ENCODE measurements around the gene SETD4.

DNA sequence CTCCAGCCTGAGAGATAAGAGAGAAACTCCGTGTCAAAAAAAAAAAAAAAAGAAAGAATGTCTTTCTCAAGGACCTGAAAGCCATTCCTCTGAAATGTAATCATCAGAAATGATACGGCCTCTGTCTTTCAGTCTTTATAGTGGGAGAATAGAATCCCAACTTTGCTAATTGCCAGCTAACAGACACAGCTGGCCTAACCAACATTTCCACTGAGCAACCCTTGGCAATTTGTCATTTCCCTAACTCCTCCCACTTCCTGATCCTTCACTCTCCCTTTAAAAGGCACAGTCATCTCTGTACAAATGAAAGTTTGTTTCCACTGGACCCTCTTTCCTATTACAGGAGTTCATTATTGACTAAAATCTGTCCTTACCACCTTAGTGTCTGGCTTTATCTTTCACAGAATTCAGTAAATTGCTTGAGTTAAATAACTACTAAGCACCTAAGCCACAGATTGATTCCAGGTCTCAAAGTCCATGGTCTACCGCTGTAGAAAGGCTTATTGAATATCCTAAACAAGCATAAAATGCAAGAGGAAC, 5.2 kb upstream of the SETD4 start:
- TF ChIP-seq, protein P1, sequence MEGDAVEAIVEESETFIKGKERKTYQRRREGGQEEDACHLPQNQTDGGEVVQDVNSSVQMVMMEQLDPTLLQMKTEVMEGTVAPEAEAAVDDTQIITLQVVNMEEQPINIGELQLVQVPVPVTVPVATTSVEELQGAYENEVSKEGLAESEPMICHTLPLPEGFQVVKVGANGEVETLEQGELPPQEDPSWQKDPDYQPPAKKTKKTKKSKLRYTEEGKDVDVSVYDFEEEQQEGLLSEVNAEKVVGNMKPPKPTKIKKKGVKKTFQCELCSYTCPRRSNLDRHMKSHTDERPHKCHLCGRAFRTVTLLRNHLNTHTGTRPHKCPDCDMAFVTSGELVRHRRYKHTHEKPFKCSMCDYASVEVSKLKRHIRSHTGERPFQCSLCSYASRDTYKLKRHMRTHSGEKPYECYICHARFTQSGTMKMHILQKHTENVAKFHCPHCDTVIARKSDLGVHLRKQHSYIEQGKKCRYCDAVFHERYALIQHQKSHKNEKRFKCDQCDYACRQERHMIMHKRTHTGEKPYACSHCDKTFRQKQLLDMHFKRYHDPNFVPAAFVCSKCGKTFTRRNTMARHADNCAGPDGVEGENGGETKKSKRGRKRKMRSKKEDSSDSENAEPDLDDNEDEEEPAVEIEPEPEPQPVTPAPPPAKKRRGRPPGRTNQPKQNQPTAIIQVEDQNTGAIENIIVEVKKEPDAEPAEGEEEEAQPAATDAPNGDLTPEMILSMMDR (IDR thresholded peaks at IDR 0.05; ENCODE audit: low read depth, low read length, poor library complexity, severe bottlenecking), result no peak
- TF ChIP-seq EZH2phosphoT487 (IDR thresholded peaks at IDR 0.05; ENCODE audit: borderline replicate concordance, low read length), result no peak
